IMR-90 (cell line): ENCODE results near the gene IQCM. TPM values are rescaled to one million over a fixed set of nuclear protein-coding genes. Genes with fewer than 3 reads are reported as not detected.
A peak's percentile ranks its signal among the peaks of the same experiment; 100 is the strongest.

Source experiments
- ATAC-seq: fragments of 200-7000 bp; cut with Tn5 transposase; 2 replicates; pipeline ENCODE4 v1.9.1; 2020; ENCODE audit warnings: low read depth, mild to moderate bottlenecking, moderate library complexity
- BruUV-seq: library from RNA; stranded (reverse); fragments of 400-500 nt; replicated peaks from 2 replicates; lab custom pipeline; 2021; lab: Mats Ljungman, UMichigan
- CTCF ChIA-PET: fragments of 300-600 bp; formaldehyde crosslinking; extraction: SDS; loops from one replicate; lab custom pipeline; 2021; ENCODE audit warnings: antibody characterized with exemption; lab: Yijun Ruan, JAX
- POLR2A ChIA-PET: fragments of 300-600 bp; sonication (Branson Sonifier 250); formaldehyde crosslinking; loops from one replicate; lab custom pipeline; 2022; ENCODE audit warnings: antibody characterized with exemption; ENCODE audit not compliant: unreplicated experiment; lab: Charles Lee
- DNase-seq: peaks from one replicate; pipeline ENCODE4 v3.0.0; 2013
- H2AFZ ChIP-seq: replicated peaks from 2 replicates; pipeline ENCODE3; 2013; ENCODE audit warnings: low read length, mild to moderate bottlenecking; ENCODE audit not compliant: poor library complexity
- H2AK5ac ChIP-seq: 2 replicates; pipeline ENCODE4 v1.6.1; 2013; ENCODE audit warnings: low read depth, low read length, inconsistent platforms
- H2AK9ac ChIP-seq: replicated peaks from 2 replicates; pipeline ENCODE3; 2013; ENCODE audit warnings: mild to moderate bottlenecking, low read depth, low read length, moderate library complexity; ENCODE audit not compliant: poor library complexity
- H2BK120ac ChIP-seq: 2 replicates; pipeline ENCODE4 v1.6.1; 2013; ENCODE audit warnings: low read depth, low read length, inconsistent platforms
- H2BK15ac ChIP-seq: 3 replicates; pipeline ENCODE4 v1.6.1; 2013; ENCODE audit warnings: low read depth, low read length, inconsistent platforms
- H2BK20ac ChIP-seq: 2 replicates; pipeline ENCODE4 v1.6.1; 2013; ENCODE audit warnings: low read depth, mild to moderate bottlenecking, inconsistent platforms, low read length, moderate library complexity
- H2BK5ac ChIP-seq: 2 replicates; pipeline ENCODE4 v1.6.1; 2013; ENCODE audit warnings: mild to moderate bottlenecking, low read depth, low read length, inconsistent platforms; ENCODE audit not compliant: poor library complexity, severe bottlenecking
- H3K14ac ChIP-seq: replicated peaks from 2 replicates; pipeline ENCODE4 v1.6.1; 2013; ENCODE audit warnings: low read depth, low read length, inconsistent platforms
- H3K18ac ChIP-seq: 2 replicates; pipeline ENCODE4 v1.6.1; 2013; ENCODE audit warnings: low read depth, low read length, control low read depth
- H3K23ac ChIP-seq: 2 replicates; pipeline ENCODE4 v1.6.1; 2013; ENCODE audit warnings: low read depth, low read length, inconsistent platforms
- H3K27ac ChIP-seq: 2 replicates; pipeline ENCODE4 v1.5.1; 2013; ENCODE audit warnings: mild to moderate bottlenecking, control low read depth, low read length; ENCODE audit not compliant: insufficient read depth
- H3K27me3 ChIP-seq: 2 replicates; pipeline ENCODE4 v1.6.1; 2013; ENCODE audit warnings: low read length; ENCODE audit not compliant: control insufficient read depth, insufficient read depth
- H3K36me3 ChIP-seq: 2 replicates; pipeline ENCODE4 v1.6.1; 2013; ENCODE audit warnings: low read length, mixed read lengths; ENCODE audit not compliant: control insufficient read depth, insufficient read depth
- H3K4ac ChIP-seq: 2 replicates; pipeline ENCODE4 v1.6.1; 2013; ENCODE audit warnings: low read depth, low read length, inconsistent platforms
- H3K4me1 ChIP-seq: 2 replicates; pipeline ENCODE4 v1.6.1; 2013; ENCODE audit warnings: low read length, mixed read lengths; ENCODE audit not compliant: control insufficient read depth, insufficient read depth
- H3K4me2 ChIP-seq: 2 replicates; pipeline ENCODE4 v1.6.1; 2013; ENCODE audit warnings: low read depth, mild to moderate bottlenecking, control low read depth, low read length, moderate library complexity
- H3K4me3 ChIP-seq: 2 replicates; pipeline ENCODE4 v1.5.1; 2013; ENCODE audit warnings: low read depth, mild to moderate bottlenecking, control low read depth, low read length, moderate library complexity; ENCODE audit not compliant: insufficient read depth
- H3K56ac ChIP-seq: 2 replicates; pipeline ENCODE4 v1.6.1; 2013; ENCODE audit warnings: low read length, inconsistent platforms; ENCODE audit not compliant: insufficient read depth; ENCODE audit errors: extremely low read depth
- H3K79me1 ChIP-seq, 2 experiments: 2 replicates each; pipeline ENCODE4 v1.6.1; 2013; ENCODE audit warnings: low read length in 2 of 2, inconsistent platforms in 1 of 2, low read depth in 1 of 2
- H3K9ac ChIP-seq: 2 replicates; pipeline ENCODE4 v1.6.1; 2013; ENCODE audit warnings: low read depth, low read length, control low read depth
- H3K9me1 ChIP-seq: 2 replicates; pipeline ENCODE4 v1.6.1; 2013; ENCODE audit warnings: low read length, inconsistent platforms; ENCODE audit not compliant: insufficient read depth
- H3K9me3 ChIP-seq: 2 replicates; pipeline ENCODE4 v1.6.1; 2013; ENCODE audit warnings: low read length; ENCODE audit not compliant: control insufficient read depth, insufficient read depth
- H4K20me1 ChIP-seq: 2 replicates; pipeline ENCODE4 v1.6.1; 2013; ENCODE audit warnings: low read length, inconsistent platforms; ENCODE audit not compliant: insufficient read depth
- H4K5ac ChIP-seq: 2 replicates; pipeline ENCODE4 v1.6.1; 2013; ENCODE audit warnings: mild to moderate bottlenecking, low read depth, low read length, control low read depth
- H4K8ac ChIP-seq, 2 experiments: 2 replicates each; pipeline ENCODE4 v1.6.1; 2013; ENCODE audit warnings: low read depth in 2 of 2, low read length in 2 of 2, control low read depth in 1 of 2, inconsistent platforms in 1 of 2
- H4K91ac ChIP-seq: 2 replicates; pipeline ENCODE4 v1.6.1; 2013; ENCODE audit warnings: low read depth, low read length, inconsistent platforms; ENCODE audit not compliant: insufficient read depth
- BHLHE40 ChIP-seq: fragments of 150-350 bp; IDR thresholded peaks from 2 replicates; pipeline ENCODE4 v1.6.1; 2016; ENCODE audit warnings: mild to moderate bottlenecking, low read depth, low read length
- CEBPB ChIP-seq: IDR thresholded peaks from 2 replicates; pipeline ENCODE4 v1.6.1; 2012; ENCODE audit warnings: low read depth, low read length, improper control_type of control experiment
- CHD1 ChIP-seq: IDR thresholded peaks from 2 replicates; pipeline ENCODE4 v1.6.1; 2012; ENCODE audit warnings: low read depth, low read length, improper control_type of control experiment
- FOS ChIP-seq: fragments of 150-350 bp; IDR thresholded peaks from 2 replicates; pipeline ENCODE4 v1.6.1; 2016; ENCODE audit warnings: low read depth, low read length
- MAFK ChIP-seq: IDR thresholded peaks from 2 replicates; pipeline ENCODE4 v1.6.1; 2012; ENCODE audit warnings: low read depth, low read length, improper control_type of control experiment
- MAZ ChIP-seq: IDR thresholded peaks from 2 replicates; pipeline ENCODE4 v1.6.1; 2012; ENCODE audit warnings: low read depth, mild to moderate bottlenecking, low read length, improper control_type of control experiment, moderate library complexity, borderline replicate concordance
- MXI1 ChIP-seq: IDR thresholded peaks from 2 replicates; pipeline ENCODE4 v1.6.1; 2012; ENCODE audit warnings: low read depth, mild to moderate bottlenecking, low read length, moderate library complexity, borderline replicate concordance
- NFE2L2 ChIP-seq: fragments of 150-350 bp; IDR thresholded peaks from 2 replicates; pipeline ENCODE4 v1.6.1; 2016; ENCODE audit warnings: low read depth, mild to moderate bottlenecking, low read length
- POLR2A ChIP-seq: IDR thresholded peaks from 2 replicates; pipeline ENCODE4 v1.6.1; 2012; ENCODE audit warnings: mild to moderate bottlenecking, low read depth, low read length
- RAD21 ChIP-seq: IDR thresholded peaks from 2 replicates; pipeline ENCODE4 v1.6.1; 2012; ENCODE audit warnings: low read length, improper control_type of control experiment
- RCOR1 ChIP-seq: IDR thresholded peaks from 2 replicates; pipeline ENCODE4 v1.6.1; 2012; ENCODE audit warnings: mild to moderate bottlenecking, low read length, improper control_type of control experiment; ENCODE audit not compliant: insufficient replicate concordance
- RFX5 ChIP-seq: IDR thresholded peaks from 2 replicates; pipeline ENCODE4 v1.8.0; 2012; ENCODE audit warnings: low read depth, mild to moderate bottlenecking, low read length, moderate library complexity
- SMC3 ChIP-seq: fragments of 150-350 bp; IDR thresholded peaks from 2 replicates; pipeline ENCODE4 v1.6.1; 2016; ENCODE audit warnings: low read depth, mild to moderate bottlenecking, antibody characterized with exemption, low read length, moderate library complexity
- WGBS, 2 experiments: methylation state at CpG; one replicate each; pipeline versions ENCODE4 v1.1.5 to v1.1.7; 2013; ENCODE audit warnings: missing lambda C conversion rate in 2 of 2; ENCODE audit not compliant: insufficient read length in 1 of 2; ENCODE audit errors: extremely low coverage in 2 of 2; 5-methylcytosine and 5-hydroxymethylcytosine counted together
- dilution Hi-C: fragments of 300-500 bp; cut with HindIII; formaldehyde crosslinking; loops from one replicate; pipeline ENCODE4 v1.14.3; 2018; ENCODE audit warnings: low sequenced_read_pairs; ENCODE audit not compliant: unreplicated experiment
- in situ Hi-C: fragments of 300-500 bp; cut with MboI; formaldehyde crosslinking; loops from 3 replicates; pipeline ENCODE4 v1.14.3; 2019; ENCODE audit warnings: low sequenced_read_pairs, inconsistent platforms, mixed read lengths
- intact Hi-C: fragments of 100-400 bp; cut with micrococcal nuclease; formaldehyde crosslinking; loops from 2 replicates; pipeline ENCODE4 v1.10.0; 2022
- polyA plus RNA-seq, 3 experiments: library from polyadenylated mRNA; depleted of rRNA; stranded (reverse); fragments of >200 nt; gene quantifications; 2 replicates each; pipeline ENCODE4 v1.2.3, GENCODE V29; 2012; ENCODE audit warnings: low replicate concordance in 1 of 3
- total RNA-seq: library from RNA; depleted of rRNA; stranded (reverse); fragments of >200 nt; gene quantifications from 2 replicates; pipeline ENCODE4 v1.2.3, GENCODE V29; 2012
- TF ChIP-seq, protein P1 (sequence below): fragments of 150-350 bp; IDR thresholded peaks from 2 replicates; pipeline ENCODE4 v1.6.1; 2016; ENCODE audit warnings: low read depth, mild to moderate bottlenecking, low read length, moderate library complexity, borderline replicate concordance
- TF ChIP-seq, protein P2 (sequence below): fragments of 150-350 bp; IDR thresholded peaks from 2 replicates; pipeline ENCODE4 v1.6.1; 2017; ENCODE audit warnings: mild to moderate bottlenecking, antibody characterized with exemption, low read length, low read depth
- TF ChIP-seq, protein P3 (sequence below): conservative IDR thresholded peaks from 2 replicates; pipeline ENCODE4 v1.5.1; 2012; ENCODE audit warnings: mild to moderate bottlenecking, low read depth, low read length, improper control_type of control experiment

Gene IQCM
- total and polyA plus RNA-seq, 2 of the 4 experiments (the other 2 are of a cell fraction) = not detected

DNA sequence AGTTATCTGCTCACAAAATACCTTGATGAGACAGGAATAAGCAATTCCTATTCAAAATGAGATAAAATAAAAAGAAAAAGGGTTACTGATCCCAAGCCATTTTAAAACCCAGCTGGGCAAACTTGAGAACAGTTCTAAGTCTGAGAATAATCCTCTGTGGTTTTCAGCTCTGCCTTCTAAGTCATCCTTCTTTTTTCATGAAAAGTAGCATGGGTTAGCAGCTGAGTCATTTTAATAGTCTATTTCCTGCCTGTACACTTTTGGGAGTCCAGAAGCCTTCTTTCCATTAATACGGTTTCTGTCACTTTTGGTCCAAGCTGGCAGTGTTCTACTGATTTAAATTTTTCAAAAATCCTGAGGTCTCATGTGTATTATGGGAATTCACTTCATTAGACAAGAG lies 374.3 kb downstream of the IQCM start:
- no peak overlapping the region for H3K4ac ChIP-seq
- no TSS peak for BruUV-seq
- TF ChIP-seq NFE2L2 = no peak
- no peak for TF ChIP-seq MAZ
- TF ChIP-seq SMC3 = no peak
- no peak for TF ChIP-seq MXI1
- TF ChIP-seq, protein P1, sequence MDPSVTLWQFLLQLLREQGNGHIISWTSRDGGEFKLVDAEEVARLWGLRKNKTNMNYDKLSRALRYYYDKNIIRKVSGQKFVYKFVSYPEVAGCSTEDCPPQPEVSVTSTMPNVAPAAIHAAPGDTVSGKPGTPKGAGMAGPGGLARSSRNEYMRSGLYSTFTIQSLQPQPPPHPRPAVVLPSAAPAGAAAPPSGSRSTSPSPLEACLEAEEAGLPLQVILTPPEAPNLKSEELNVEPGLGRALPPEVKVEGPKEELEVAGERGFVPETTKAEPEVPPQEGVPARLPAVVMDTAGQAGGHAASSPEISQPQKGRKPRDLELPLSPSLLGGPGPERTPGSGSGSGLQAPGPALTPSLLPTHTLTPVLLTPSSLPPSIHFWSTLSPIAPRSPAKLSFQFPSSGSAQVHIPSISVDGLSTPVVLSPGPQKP = no peak
- TF ChIP-seq, protein P2, sequence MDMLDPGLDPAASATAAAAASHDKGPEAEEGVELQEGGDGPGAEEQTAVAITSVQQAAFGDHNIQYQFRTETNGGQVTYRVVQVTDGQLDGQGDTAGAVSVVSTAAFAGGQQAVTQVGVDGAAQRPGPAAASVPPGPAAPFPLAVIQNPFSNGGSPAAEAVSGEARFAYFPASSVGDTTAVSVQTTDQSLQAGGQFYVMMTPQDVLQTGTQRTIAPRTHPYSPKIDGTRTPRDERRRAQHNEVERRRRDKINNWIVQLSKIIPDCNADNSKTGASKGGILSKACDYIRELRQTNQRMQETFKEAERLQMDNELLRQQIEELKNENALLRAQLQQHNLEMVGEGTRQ = no peak
- TF ChIP-seq RCOR1 = no peak
- no peak for TF ChIP-seq RAD21
- no peak for TF ChIP-seq FOS
- no peak for TF ChIP-seq RFX5
- TF ChIP-seq MAFK = no peak
- TF ChIP-seq BHLHE40 = no peak
- no peak for TF ChIP-seq CEBPB
- no peak for TF ChIP-seq POLR2A
- no peak for TF ChIP-seq CHD1
- TF ChIP-seq, protein P3, sequence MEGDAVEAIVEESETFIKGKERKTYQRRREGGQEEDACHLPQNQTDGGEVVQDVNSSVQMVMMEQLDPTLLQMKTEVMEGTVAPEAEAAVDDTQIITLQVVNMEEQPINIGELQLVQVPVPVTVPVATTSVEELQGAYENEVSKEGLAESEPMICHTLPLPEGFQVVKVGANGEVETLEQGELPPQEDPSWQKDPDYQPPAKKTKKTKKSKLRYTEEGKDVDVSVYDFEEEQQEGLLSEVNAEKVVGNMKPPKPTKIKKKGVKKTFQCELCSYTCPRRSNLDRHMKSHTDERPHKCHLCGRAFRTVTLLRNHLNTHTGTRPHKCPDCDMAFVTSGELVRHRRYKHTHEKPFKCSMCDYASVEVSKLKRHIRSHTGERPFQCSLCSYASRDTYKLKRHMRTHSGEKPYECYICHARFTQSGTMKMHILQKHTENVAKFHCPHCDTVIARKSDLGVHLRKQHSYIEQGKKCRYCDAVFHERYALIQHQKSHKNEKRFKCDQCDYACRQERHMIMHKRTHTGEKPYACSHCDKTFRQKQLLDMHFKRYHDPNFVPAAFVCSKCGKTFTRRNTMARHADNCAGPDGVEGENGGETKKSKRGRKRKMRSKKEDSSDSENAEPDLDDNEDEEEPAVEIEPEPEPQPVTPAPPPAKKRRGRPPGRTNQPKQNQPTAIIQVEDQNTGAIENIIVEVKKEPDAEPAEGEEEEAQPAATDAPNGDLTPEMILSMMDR = no peak

More for the DNA sequence above, 374.3 kb downstream of the IQCM start:
- Histone ChIP-seq H3K27me3 (no peaks in the 10 kb centered on the region), H2AK5ac (no peak overlapping the region), H3K18ac (no peak overlapping the region), H3K23ac (no peak overlapping the region), H2BK120ac (no peak overlapping the region), H4K8ac (no peak overlapping the region), H2AK9ac (no peak overlapping the region), H2AFZ (no peak overlapping the region), H3K9ac (no peak overlapping the region), H4K20me1 (no peaks in the 10 kb centered on the region), H3K56ac (no peak overlapping the region), H2BK20ac (no peak overlapping the region), H3K14ac (no peak overlapping the region), H3K4me2 (no peak overlapping the region), H2BK5ac (no peak overlapping the region), H3K79me1 (no peaks in the 10 kb centered on the region), H4K5ac (no peak overlapping the region), H3K4me1 (no peaks in the 10 kb centered on the region), H3K36me3 (no peaks in the 10 kb centered on the region), H2BK15ac (no peak overlapping the region), H3K27ac (no peak overlapping the region), H3K9me1 (no peaks in the 10 kb centered on the region), H3K9me3 (no peaks in the 10 kb centered on the region), H4K91ac (no peak overlapping the region), H3K4me3 (no peak overlapping the region)
- POLR2A ChIA-PET = no interaction called here
- dilution Hi-C loops (no loop called here), intact Hi-C loops (no loop called here), in situ Hi-C loops (no loop called here)
- CTCF ChIA-PET = no interaction called here
- DNase-seq (peak; percentile 16), ATAC-seq (no peak)
- no CpG with 5 or more reads among the region's 1 CpG for WGBS, 2 experiments
